NCI-H82 (cell line): ENCODE results near the gene RASAL2.
"Not testable (repeated sequence)": the region's sequence is repeated elsewhere in the genome, so short reads cannot be mapped to it uniquely, and the experiment has no call there.

Source experiments
- DNase-seq: peaks from one replicate; lab custom pipeline; 2025; lab: John Stamatoyannopoulos, UW

Gene RASAL2

DNA sequence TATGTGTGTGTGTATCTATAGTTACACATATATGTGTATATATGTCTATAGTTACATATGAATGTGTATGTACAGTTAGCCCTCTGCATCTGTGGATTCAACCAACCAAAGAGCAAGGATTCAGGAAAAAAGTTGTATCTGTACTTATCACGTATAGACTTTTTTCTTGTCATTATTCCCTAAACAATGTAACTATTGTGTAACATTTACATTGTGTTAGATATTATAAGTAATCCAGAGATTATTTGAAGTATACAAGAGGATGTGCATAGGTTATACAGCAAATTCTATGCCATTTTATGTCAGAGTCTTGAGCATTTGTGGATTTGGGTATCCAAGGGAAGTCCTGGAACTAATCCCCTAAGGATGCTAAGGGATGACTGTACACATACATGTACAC is 71.3 kb downstream of the RASAL2 start:
- DNase-seq: no peak

DNA sequence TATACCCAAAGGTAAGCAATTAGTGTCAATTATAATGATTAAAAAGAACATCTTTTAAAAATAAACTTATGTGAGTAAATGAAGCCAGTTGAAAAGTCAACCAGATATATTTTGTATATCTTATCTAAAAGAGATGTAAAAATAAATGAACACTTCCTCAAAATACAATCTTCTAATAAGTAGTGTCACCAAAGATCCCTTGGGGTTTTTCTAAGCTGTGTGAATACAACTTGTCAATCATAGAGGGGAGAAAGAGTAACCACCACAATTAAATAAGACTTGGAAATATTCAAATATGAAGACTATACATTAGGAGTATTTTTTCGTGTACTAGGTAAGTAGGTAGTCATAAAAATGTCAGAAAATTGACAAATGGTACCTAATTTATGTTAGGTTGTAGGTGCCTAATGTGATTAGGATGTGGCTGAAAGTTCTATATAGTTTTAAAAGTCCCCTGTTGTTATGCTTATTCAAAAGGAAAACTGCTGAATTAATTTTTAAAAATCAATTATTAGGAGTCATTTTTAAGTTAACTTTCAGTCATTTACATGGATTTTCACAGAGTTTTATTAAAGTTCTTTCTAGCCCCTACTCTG is 72.6 kb downstream of the RASAL2 start:
- DNase-seq: no peak

GRCh38 chr1:178168536-178168935 is 74.6 kb downstream of the RASAL2 start:
- DNase-seq: peak; percentile 17

GRCh38 chr1:178169649-178170048 is 75.7 kb downstream of the RASAL2 start:
- no peak for DNase-seq

DNA sequence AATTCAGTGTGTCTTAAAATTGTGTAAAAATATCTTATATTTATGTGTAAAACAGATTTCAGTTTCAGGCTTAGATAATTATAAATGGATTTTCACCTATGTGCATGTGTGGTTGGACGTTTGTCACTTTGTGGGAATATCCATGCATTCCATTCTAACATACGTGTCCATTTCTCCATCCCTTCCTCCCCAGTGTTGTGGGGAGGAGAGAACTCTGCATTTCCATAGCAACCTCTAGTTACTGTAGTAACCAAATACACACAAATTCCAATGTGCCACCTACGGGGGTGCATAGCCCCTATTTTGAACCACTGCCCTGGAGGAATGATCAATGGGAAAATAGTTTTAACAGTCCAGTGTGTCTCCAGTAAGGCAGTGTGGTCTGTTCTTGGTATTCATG is 79.0 kb downstream of the RASAL2 start:
- no peak for DNase-seq

GRCh38 chr1:178174539-178174938 is 80.6 kb downstream of the RASAL2 start:
- DNase-seq: no peak

DNA sequence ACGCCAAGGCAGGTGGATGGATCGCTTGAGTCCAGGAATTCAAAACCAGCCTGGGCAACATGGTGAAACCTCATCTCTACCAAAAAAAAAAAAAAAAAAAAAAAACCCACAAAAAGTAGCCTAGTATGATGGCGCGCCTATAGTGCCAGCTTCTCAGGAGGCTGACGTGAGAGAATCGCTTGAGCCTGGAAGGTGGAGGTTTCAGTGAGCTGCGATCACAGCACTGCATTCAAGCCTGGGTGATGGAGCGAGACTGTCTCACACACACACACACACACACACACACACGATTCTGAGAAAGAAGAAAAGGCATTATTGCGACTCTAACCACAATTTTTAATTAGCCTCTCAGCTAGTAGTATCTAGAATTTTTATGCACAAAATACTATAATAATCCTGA is 86.5 kb downstream of the RASAL2 start:
- no peak for DNase-seq

DNA sequence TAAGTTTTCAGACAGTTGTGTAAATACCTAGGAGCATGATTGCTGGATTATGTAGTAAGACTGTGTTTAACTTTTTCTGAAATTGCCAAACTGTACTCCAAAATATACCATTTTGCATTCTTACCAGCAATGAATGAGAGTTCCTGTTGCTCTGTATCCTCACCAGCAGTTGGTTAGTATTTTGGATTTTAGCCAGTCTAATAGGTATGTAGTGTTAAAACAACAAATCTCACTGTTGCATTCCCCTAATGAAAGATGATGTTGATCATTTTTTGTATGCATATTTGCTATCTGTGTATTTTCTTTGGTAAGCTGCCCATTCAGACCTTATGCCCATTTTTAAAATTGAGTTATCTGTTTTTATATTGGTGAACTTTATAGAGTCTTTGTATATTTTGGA is 89.9 kb downstream of the RASAL2 start:
- DNase-seq: no peak

DNA sequence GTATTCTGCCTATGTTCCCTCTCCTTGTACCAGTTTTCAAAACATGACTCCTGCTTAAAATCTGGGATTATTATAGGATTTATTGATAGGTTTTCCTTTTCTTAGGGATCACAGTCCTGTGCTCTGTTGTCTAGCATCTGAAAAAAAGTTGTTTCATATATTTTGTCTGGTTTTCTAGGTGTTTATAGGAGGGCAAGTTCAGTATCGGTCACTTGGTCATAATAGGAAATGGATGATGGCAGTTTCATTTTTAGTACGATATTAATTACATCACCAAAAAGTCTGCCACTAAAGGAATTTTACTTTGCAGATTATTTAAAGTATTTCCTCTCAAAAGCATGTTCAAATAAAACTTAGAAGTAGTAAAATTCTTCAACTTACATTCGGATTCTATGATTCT is 94.4 kb downstream of the RASAL2 start:
- DNase-seq: no peak

DNA sequence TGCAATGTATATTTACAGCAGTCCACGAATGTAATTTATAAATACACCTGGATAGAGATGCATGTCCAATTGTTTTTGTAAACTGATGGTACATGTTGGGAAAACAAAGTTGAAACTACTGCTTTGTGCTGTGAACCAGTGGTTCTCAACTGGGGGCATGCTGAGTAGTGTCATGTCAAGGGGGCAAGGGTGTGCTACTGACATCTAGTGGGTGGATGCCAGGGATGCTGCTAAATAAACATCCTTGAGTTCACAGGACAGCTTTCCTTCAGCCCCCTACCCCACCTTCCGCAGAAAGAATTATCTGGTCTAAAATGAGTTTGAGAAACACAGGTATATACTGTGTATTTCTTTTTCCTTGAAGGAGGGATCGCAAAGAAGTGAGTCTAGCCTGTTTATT is 95.9 kb downstream of the RASAL2 start:
- DNase-seq: peak; percentile 86

- no peak for DNase-seq
Observed at GRCh38 chr1:178190881-178191280, 97.0 kb downstream of the RASAL2 start.

- DNase-seq: no peak
Observed at GRCh38 chr1:178192686-178193085, 98.8 kb downstream of the RASAL2 start.

DNA sequence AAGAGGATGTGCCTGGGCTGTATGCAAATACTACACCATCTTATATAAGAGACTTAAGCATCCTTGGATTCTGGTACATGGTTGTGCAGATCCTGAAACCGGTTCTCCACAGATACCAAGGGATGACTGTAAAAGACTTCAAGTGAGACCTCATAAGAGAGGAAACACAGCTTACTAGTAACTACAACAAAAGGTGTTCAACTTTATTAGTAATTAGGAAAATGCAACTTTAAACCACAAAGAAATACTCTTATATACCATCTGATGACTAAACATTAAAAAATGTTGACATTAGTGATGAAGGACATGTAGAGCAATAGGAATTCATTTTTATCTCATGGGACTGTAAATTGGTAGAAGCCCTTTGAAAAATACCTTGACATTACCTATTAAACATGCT is 102.7 kb downstream of the RASAL2 start:
- DNase-seq: no peak

- DNase-seq: not testable (repeated sequence)
Observed at GRCh38 chr1:178202095-178202494, 108.2 kb downstream of the RASAL2 start.

DNA sequence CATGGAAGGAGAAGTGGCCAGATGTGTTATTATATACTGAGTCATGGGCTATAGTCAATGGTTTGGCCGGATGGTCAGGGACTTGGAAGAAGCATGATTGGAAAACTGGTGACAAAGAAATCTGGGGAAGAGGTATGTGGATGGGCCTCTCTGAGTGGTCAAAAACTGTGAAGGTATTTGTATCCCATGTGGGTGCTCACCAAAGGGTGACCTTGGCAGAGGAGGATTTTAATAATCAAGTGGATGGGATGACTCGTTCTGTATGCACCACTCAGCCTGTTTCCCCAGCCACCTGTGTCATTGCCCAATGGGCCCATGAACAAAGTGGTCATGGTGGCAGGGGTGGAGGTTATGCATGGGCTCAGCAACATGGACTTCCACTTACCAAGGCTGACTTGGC is 108.6 kb downstream of the RASAL2 start:
- DNase-seq: not testable (repeated sequence)

GRCh38 chr1:178208269-178208856 is 114.5 kb downstream of the RASAL2 start:
- DNase-seq: not testable (repeated sequence)

DNA sequence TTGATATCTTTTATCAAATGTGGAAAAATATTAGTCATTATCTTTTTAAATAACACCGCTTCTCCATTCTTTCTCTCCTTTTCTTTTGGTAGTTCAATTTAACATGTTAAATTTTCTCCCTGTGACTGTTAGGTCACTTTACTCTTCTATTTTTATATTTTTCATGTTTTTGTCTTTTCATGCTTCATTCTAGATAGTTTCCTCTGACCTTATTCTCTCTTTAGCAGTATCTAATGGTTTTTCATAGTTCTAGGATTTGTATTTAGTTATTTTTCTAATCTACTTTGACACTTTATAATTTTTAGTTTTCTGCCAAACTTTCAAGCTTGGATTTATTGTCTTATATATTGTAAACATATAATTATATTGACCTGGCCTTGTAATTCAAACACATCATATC is 116.0 kb downstream of the RASAL2 start:
- DNase-seq: no peak

DNA sequence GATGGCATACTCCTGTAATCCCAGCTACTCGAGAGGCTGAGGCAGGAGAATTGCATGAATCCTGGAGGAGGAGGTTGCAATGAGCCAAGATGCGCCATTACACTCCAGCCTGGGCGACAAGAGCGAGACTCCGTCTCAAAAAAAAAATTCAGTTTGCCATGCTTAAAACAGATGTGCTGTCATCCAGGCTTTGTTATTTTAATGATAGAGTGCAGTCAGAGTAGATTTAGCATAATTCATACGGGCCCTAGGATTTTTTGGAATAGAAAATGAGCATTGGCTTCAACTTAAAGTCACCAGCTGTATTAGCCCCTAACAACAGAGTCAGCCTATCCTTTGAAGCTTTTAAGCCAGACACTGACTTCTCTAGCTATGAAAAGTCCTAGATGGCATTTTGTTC is 124.6 kb downstream of the RASAL2 start:
- DNase-seq: no peak

DNA sequence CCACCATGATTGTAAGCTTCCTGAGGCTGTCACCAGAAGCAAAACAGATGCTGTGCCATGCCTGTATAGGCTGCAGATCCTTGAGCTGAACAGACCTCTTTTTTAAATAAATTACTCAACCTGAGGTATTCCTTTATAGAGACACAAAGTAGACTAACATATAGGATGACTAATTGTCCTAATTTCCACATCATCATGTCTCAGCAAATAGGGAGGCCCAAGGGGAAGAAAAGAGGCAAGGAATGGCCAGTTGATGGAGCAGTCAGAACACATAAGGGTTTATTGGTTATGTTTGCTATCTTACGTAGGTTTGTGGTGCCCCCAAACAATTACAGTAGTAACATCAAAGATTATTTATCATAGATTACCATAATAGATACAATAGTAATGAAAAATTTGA is 126.2 kb downstream of the RASAL2 start:
- DNase-seq: no peak

- DNase-seq: no peak
Observed at GRCh38 chr1:178223289-178223688, 129.4 kb downstream of the RASAL2 start.

DNA sequence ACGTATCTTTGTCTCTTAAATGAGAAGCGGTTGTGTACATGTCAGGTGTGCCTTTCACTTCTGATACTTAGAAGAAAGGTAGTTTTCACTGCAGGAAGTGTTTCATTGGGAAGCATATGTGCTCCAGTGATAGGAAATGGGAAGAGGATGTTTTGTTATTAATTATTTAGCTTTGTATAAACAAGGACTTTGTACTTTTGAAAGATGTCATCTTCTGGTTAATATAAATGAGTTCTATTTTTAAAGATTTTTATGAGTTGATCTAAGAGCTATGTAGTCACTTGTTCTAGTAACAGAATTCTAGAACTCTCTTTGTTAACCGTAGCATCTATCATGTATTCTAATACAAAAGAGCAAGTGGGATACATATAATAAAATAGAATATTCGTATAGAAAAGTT is 130.5 kb downstream of the RASAL2 start:
- DNase-seq: no peak

DNA sequence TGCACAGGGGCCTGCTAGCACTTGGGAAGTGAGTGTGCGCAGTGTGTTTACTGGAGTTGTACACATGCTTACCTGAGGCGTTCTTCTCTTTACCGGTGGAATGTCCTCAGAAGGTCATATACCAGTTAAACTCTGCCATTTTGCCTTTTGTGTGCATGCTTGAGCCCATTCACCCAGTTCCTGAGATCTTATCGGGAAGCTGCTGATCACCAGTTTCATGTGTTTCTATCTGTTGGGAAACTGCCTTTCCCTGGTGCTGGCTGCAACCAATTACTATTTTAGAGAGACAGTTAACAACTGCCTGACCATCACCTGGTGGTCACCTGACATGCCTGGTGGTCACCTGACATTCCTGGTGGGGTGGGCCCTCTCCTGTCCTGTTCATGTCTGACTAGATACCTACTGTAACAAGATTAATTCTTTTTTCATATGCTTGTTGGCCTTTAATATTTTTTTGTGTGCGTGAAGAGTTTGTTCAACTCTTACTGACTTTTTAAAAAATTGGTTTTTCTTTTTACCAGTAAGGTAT is 137.0 kb downstream of the RASAL2 start:
- no peak for DNase-seq

GRCh38 chr1:178232108-178232507 is 138.2 kb downstream of the RASAL2 start:
- DNase-seq: no peak

GRCh38 chr1:178232949-178233348 is 139.0 kb downstream of the RASAL2 start:
- DNase-seq: peak; percentile 67
